SU-DHL-6 (cell line): Measurements from ENCODE around the gene BTBD9.

ENCODE experiments used
- EZH2phosphoT487 ChIP-seq: fragments of 200-600 bp; sonication (generic), shearing (Covaris generic); conservative IDR thresholded peaks from 2 replicates; pipeline ENCODE4 v1.6.1; 2018; ENCODE audit warnings: mild to moderate bottlenecking, antibody characterized with exemption, low read length, moderate library complexity, mixed read lengths
- TF ChIP-seq, protein P1 (sequence below): fragments of 200-600 bp; sonication (generic); IDR thresholded peaks from one replicate; pipeline ENCODE4 v1.5.1; 2017; ENCODE audit warnings: antibody characterized with exemption, mild to moderate bottlenecking, low read length, moderate library complexity; ENCODE audit not compliant: insufficient read depth, poor library complexity, severe bottlenecking

- TF ChIP-seq, protein P1, sequence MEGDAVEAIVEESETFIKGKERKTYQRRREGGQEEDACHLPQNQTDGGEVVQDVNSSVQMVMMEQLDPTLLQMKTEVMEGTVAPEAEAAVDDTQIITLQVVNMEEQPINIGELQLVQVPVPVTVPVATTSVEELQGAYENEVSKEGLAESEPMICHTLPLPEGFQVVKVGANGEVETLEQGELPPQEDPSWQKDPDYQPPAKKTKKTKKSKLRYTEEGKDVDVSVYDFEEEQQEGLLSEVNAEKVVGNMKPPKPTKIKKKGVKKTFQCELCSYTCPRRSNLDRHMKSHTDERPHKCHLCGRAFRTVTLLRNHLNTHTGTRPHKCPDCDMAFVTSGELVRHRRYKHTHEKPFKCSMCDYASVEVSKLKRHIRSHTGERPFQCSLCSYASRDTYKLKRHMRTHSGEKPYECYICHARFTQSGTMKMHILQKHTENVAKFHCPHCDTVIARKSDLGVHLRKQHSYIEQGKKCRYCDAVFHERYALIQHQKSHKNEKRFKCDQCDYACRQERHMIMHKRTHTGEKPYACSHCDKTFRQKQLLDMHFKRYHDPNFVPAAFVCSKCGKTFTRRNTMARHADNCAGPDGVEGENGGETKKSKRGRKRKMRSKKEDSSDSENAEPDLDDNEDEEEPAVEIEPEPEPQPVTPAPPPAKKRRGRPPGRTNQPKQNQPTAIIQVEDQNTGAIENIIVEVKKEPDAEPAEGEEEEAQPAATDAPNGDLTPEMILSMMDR: no peak
- no peak for TF ChIP-seq EZH2phosphoT487
These were observed 448.3 kb downstream of the BTBD9 start for GRCh38 chr6:38191418-38191817.
